GM12878 (cell line): Measurements from ENCODE around the gene RBMS3.

Experiments used
- BHLHE40 ChIP-seq, 2 experiments: fragments of 450-650 bp in 1 of 2; IDR thresholded peaks; 2 replicates each; pipeline ENCODE4 v1.6.1; 2011 to 2017; ENCODE audit warnings: low read depth in 2 of 2, borderline replicate concordance in 1 of 2, improper control_type of control experiment in 1 of 2, low read length in 1 of 2, mild to moderate bottlenecking in 1 of 2
- EP300 ChIP-seq, 2 experiments: fragments of 150-350 bp in 1 of 2; IDR thresholded peaks; 2 replicates each; pipeline ENCODE4 v1.6.1; 2011 to 2012; ENCODE audit warnings: low read depth in 2 of 2, low read length in 2 of 2, borderline replicate concordance in 1 of 2, improper control_type of control experiment in 1 of 2, inconsistent platforms in 1 of 2; ENCODE audit not compliant: control insufficient read depth in 1 of 2

- TF ChIP-seq EP300 (IDR thresholded peaks at IDR 0.05; ENCODE audit: borderline replicate concordance in 1 of 2, control insufficient read depth in 1 of 2, low read depth in 2 of 2, low read length in 2 of 2) (no peak), BHLHE40 (IDR thresholded peaks at IDR 0.05; ENCODE audit: borderline replicate concordance in 1 of 2, low read depth in 2 of 2, low read length in 1 of 2) (no peak)
Measured at GRCh38 chr3:29731050-29731449, 450.2 kb downstream of the RBMS3 start.
